GM12878 (cell line): Measurements from ENCODE around the gene BCL2.

ENCODE experiments used
- CTCF ChIP-seq, 3 experiments: IDR thresholded peaks in 2 of 3; conservative IDR thresholded peaks in 1 of 3; 2 replicates each; pipeline ENCODE4 v1.5.1; 2011; ENCODE audit warnings: low read depth in 3 of 3, low read length in 3 of 3, mild to moderate bottlenecking in 3 of 3, control low read depth in 2 of 3, moderate library complexity in 2 of 3, inconsistent platforms in 1 of 3, mixed read lengths in 1 of 3; ENCODE audit not compliant: control insufficient read depth in 2 of 3, insufficient read depth in 1 of 3; ENCODE audit errors: extremely low read depth in 1 of 3
- EZH2 ChIP-seq: IDR thresholded peaks from 2 replicates; pipeline ENCODE4 v1.6.1; 2012; ENCODE audit warnings: low read depth, mild to moderate bottlenecking, control low read depth, inconsistent platforms, low read length, borderline replicate concordance; ENCODE audit not compliant: control insufficient read depth
- PBX3 ChIP-seq: IDR thresholded peaks from 2 replicates; pipeline ENCODE4 v1.6.1; 2011; ENCODE audit warnings: mild to moderate bottlenecking, low read depth, low read length, moderate library complexity; ENCODE audit not compliant: insufficient replicate concordance
- POLR2AphosphoS5 ChIP-seq: IDR thresholded peaks from 2 replicates; pipeline ENCODE4 v1.6.1; 2011; ENCODE audit warnings: mild to moderate bottlenecking, low read length, inconsistent platforms
- PRDM15 ChIP-seq: fragments of 450-650 bp; formaldehyde crosslinking; IDR thresholded peaks from 2 replicates; pipeline ENCODE4 v1.4.0; 2020; ENCODE audit warnings: mild to moderate bottlenecking, moderate library complexity

GRCh38 chr18:63131959-63132818 lies 187.4 kb downstream of the BCL2 start:
- TF ChIP-seq EZH2, result no peak
- no peak for TF ChIP-seq PBX3
- no peak for TF ChIP-seq POLR2AphosphoS5
- no peak for TF ChIP-seq PRDM15 (CRISPR knock-in tag)
- no peak for TF ChIP-seq CTCF (IDR thresholded peaks at IDR 0.05 in 2 of 3, conservative IDR thresholded peaks at IDR 0.05 in 1 of 3; ENCODE audit: control insufficient read depth in 2 of 3, extremely low read depth in 1 of 3, insufficient read depth in 1 of 3, low read depth in 3 of 3, low read length in 3 of 3)
